AG04450 (cell line): ENCODE data around the gene GNA14. TPM values are rescaled to one million over a fixed set of nuclear protein-coding genes. Genes with fewer than 3 reads are reported as not detected.

ENCODE experiments used
- CTCF ChIA-PET: fragments of 300-600, 350-600 bp; formaldehyde crosslinking; extraction: SDS; loops from one replicate; lab custom pipeline; 2022; ENCODE audit warnings: antibody characterized with exemption, inconsistent platforms; lab: Charles Lee
- POLR2A ChIA-PET: fragments of 350-600 bp; formaldehyde crosslinking; extraction: SDS; loops from one replicate; lab custom pipeline; 2021; ENCODE audit warnings: antibody characterized with exemption, inconsistent platforms; lab: Yijun Ruan, JAX
- DNase-seq: peaks from one replicate; pipeline ENCODE4 v3.0.0-alpha.2; 2011; ENCODE audit warnings: low read depth, low spot score
- H3K27ac ChIP-seq: one replicate; pipeline ENCODE4 v1.5.1; 2012; ENCODE audit warnings: low read depth, low read length, control low read depth
- H3K27me3 ChIP-seq: one replicate; pipeline ENCODE4 v1.6.0; 2012; ENCODE audit warnings: low read length; ENCODE audit not compliant: control insufficient read depth, insufficient read depth
- H3K4me3 ChIP-seq: 2 replicates; pipeline ENCODE4 v1.5.1; 2011; ENCODE audit warnings: mild to moderate bottlenecking, low read depth, low read length, control low read depth
- H3K9me3 ChIP-seq: 2 replicates; pipeline ENCODE4 v1.5.1; 2012; ENCODE audit warnings: low read length; ENCODE audit not compliant: control insufficient read depth, insufficient read depth
- polyA plus RNA-seq: library from polyadenylated mRNA; depleted of rRNA; stranded (reverse); fragments of >200 nt; gene quantifications from 2 replicates; pipeline ENCODE4 v1.2.3, GENCODE V29; 2011
- TF ChIP-seq, protein P1 (sequence below): IDR thresholded peaks from 2 replicates; pipeline ENCODE4 v1.5.1; 2011; ENCODE audit warnings: low read depth, low read length, control low read depth, inconsistent platforms

GNA14 gene
- polyA plus RNA-seq, 1 experiment = 0.11 TPM

DNA sequence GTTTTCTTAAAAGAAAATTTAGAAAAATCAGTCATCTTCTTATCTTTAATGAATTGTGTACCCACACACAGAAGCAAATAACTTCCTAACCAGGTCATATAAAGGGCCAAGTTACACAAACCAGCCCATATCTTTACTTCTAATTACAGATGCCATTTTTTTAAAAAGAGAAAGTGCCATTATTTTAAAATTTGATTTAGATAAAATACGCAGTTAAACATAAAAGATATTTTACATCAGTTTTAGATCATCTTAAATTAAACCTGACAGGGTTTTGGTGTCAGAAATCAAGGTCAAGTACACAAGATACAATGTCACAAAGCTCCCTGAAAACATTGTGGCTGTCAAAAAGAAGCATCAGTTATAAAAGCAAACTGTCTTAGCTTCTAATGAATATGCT lies 129.4 kb downstream of the GNA14 start:
- CTCF ChIA-PET = no interaction called here

DNA sequence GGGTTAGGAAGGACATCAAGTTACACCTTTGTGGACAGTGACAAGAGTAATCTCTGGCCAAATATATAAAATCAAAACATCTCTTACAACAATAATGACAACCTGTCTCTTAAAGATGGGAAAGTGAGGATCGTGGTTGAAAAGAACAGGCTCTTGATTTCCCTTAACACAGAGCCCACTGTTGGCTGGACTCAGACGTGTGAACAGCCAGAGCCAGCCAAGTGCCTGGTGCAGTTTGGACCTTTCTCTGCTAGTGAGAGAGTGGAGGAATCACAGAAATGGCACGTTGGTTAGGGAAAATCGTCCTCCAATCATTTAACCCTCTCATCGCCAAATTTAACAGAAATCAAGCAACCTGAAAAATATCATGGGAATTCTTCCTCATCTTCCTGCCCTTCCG lies 131.3 kb downstream of the GNA14 start:
- Histone ChIP-seq H3K27ac (no peak overlapping the region), H3K4me3 (no peak overlapping the region), H3K9me3 (no peaks in the 10 kb centered on the region), H3K27me3 (no peaks in the 10 kb centered on the region)
- CTCF ChIA-PET = no interaction called here
- POLR2A ChIA-PET = no interaction called here
- DNase-seq = no peak
- TF ChIP-seq, protein P1, sequence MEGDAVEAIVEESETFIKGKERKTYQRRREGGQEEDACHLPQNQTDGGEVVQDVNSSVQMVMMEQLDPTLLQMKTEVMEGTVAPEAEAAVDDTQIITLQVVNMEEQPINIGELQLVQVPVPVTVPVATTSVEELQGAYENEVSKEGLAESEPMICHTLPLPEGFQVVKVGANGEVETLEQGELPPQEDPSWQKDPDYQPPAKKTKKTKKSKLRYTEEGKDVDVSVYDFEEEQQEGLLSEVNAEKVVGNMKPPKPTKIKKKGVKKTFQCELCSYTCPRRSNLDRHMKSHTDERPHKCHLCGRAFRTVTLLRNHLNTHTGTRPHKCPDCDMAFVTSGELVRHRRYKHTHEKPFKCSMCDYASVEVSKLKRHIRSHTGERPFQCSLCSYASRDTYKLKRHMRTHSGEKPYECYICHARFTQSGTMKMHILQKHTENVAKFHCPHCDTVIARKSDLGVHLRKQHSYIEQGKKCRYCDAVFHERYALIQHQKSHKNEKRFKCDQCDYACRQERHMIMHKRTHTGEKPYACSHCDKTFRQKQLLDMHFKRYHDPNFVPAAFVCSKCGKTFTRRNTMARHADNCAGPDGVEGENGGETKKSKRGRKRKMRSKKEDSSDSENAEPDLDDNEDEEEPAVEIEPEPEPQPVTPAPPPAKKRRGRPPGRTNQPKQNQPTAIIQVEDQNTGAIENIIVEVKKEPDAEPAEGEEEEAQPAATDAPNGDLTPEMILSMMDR = no peak

More for the DNA sequence above, 129.4 kb downstream of the GNA14 start:
- no peak overlapping the region for H3K27ac ChIP-seq
- H3K27me3 ChIP-seq = no peaks in the 10 kb centered on the region
- POLR2A ChIA-PET = no interaction called here
- TF ChIP-seq, protein P1 = no peak
- no peak overlapping the region for H3K4me3 ChIP-seq
- no peak for DNase-seq
- H3K9me3 ChIP-seq = no peaks in the 10 kb centered on the region

DNA sequence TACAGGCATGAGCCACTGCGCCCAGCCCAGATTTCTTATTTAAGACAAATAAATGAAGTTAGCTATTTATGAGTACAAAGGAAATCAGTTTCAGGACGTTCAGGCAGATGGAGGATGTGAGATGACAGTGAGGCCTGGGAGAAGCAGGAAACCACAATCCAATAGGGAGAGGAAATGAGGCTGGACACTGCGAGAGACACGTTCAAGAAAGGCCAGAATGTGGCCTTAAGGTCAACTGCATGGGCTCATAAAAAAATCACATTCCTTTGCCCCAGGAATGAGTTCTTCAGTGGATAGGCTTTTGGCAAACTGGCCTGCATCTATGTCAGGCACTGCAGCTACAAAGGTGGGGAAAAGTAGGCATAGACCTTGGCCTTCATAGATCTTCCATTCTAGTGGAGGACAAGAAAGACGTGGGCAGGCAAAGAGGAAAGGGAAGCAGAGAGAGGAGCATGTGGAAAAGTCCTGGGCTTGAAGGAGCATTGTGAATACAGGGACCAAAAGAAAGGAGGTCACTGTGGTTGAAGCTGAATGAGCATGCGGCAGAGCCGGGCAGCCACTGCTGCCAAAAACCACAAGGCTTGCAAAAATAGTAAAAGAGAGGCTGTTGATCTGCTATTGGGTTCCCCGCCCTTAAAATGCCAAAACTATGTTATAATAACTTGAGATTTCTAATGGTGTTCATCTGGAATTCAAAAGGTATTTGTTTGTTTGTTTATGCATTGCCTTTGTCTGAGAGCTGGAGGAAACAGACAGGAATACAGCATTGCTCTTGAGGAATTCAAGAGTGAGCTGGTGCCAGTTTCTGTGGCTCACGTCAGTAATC lies 133.0 kb downstream of the GNA14 start:
- DNase-seq = no peak
- ChIA-PET CTCF (no interaction called here), POLR2A (no interaction called here)
- Histone ChIP-seq H3K27me3 (no peaks in the 10 kb centered on the region), H3K27ac (no peak overlapping the region), H3K4me3 (no peak overlapping the region), H3K9me3 (no peaks in the 10 kb centered on the region)
- TF ChIP-seq, protein P1 = no peak

DNA sequence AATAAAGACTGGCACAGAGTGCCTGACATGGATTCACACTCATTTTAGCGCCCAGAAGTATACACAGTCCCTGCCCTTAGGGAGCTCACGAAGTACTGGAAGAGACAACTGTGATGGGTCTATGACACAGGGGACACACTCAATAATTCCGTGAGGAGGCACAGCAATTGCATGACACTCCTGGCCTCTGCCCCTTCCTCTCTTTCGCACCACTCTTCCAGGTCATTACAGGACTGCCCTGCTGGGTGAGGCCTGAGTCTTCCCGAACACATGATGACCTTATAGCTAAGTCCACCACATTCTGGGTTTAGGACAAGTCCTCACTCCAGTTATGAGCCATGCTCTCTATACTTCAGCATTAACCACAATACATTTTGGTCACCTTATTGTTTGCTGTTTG lies 134.7 kb downstream of the GNA14 start:
- TF ChIP-seq, protein P1 = no peak
- Histone ChIP-seq H3K27ac (no peak overlapping the region), H3K9me3 (no peaks in the 10 kb centered on the region), H3K27me3 (no peaks in the 10 kb centered on the region), H3K4me3 (no peak overlapping the region)
- ChIA-PET CTCF (interaction anchor here (0.7 kb wide), 2 partner anchors 56 to 80 kb away, joined by 3 to 4 read pairs; no protein-coding TSS in a partner anchor), POLR2A (no interaction called here)
- DNase-seq = no peak

DNA sequence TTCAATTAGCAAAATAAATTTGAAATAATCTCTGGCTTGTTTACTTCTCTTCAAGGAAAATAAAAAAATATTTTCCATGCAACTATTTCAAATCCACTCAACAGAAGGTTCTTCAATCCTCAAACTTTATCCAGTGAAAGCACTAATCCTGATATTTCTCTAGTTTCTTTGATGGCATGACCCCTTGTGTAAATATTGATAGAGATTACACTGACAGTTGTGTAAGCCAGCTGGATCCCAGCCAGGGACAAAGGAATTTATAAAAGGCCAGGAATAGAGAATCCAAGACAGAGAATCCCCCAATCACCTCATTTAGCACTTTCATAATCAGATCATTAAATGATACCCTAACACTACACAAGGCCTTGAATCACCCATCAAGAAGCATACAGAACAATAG lies 135.2 kb downstream of the GNA14 start:
- Histone ChIP-seq H3K27ac (no peak overlapping the region), H3K9me3 (no peaks in the 10 kb centered on the region), H3K27me3 (no peaks in the 10 kb centered on the region), H3K4me3 (no peak overlapping the region)
- POLR2A ChIA-PET = no interaction called here
- TF ChIP-seq, protein P1 = no peak
- DNase-seq = no peak
- CTCF ChIA-PET = no interaction called here
